ENCODE results near the gene CYB5R3. TPM values are rescaled to one million over a fixed set of nuclear protein-coding genes. Genes with fewer than 3 reads are reported as not detected.

Gene CYB5R3
- polyA plus RNA-seq, 1 donor (not counting 4 experiments of a cell fraction or from before 2014, with no cell fraction given) = 102 TPM

DNA sequence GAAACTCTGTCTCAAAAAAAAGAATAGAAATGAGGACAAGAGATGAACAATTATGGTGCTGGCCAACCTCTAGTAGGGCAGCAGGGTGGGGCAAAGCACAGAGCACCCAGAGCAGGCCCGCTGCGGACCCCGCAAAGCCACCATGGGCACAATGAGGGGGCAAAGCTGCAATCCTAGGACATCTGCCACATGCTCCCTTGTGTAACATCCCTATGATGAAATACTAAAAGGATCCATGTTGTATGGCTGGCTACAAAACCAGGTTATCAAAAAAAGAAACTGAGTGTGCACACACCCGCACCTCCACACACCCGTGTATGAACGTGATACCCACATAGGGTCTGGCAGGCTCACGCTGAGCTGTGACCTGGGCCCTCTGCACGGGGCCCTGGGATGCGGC lies 16.2 kb downstream of the CYB5R3 start:
- no peak overlapping the region for H3K4me2 ChIP-seq (ENCODE audit: control insufficient read depth, extremely low read depth, insufficient read depth, low read depth, low read length)
- H2AFZ ChIP-seq (ENCODE audit: control insufficient read depth, low read length) = no peak overlapping the region
- dilution Hi-C loops (cut with MboI; ENCODE audit: extremely low pct_ligation_motif_present, low sequenced_read_pairs) = no loop called here
- H3K9me3 ChIP-seq (ENCODE audit: control insufficient read depth, low read depth, low read length) = no peaks in the 10 kb centered on the region
- H3K79me2 ChIP-seq (ENCODE audit: control insufficient read depth, insufficient read depth, low read length) = peaks cover 35% of the 10 kb centered on the region
- H3K27ac ChIP-seq (ENCODE audit: control insufficient read depth, insufficient read depth, low read length) = no peak overlapping the region
- no peak for DNase-seq (ENCODE audit: low read depth, low spot score)
- no peaks in the 10 kb centered on the region for H4K20me1 ChIP-seq (ENCODE audit: control insufficient read depth, extremely low read depth, insufficient read depth, low read length)
- no peak overlapping the region for H3K9ac ChIP-seq (ENCODE audit: control insufficient read depth, extremely low read depth, insufficient read depth, low read length)
- peaks cover 33% of the 10 kb centered on the region for H3K4me1 ChIP-seq (ENCODE audit: control insufficient read depth, extremely low read depth, insufficient read depth, low read length)
- FAIRE-seq = no peak
- no peak overlapping the region for H3K4me3 ChIP-seq (ENCODE audit: control insufficient read depth in 2 of 3, extremely low read depth in 1 of 3, insufficient read depth in 2 of 3, low read depth in 1 of 3, low read length in 3 of 3)
- no peaks in the 10 kb centered on the region for H3K9me1 ChIP-seq (ENCODE audit: control insufficient read depth, extremely low read depth, insufficient read depth, low read length)
- peaks cover 35 to 41% of the 10 kb centered on the region in 2 experiments for H3K36me3 ChIP-seq (ENCODE audit: control insufficient read depth in 2 of 2, extremely low read depth in 1 of 2, insufficient read depth in 2 of 2, low read length in 2 of 2)
- TF ChIP-seq, protein P1, sequence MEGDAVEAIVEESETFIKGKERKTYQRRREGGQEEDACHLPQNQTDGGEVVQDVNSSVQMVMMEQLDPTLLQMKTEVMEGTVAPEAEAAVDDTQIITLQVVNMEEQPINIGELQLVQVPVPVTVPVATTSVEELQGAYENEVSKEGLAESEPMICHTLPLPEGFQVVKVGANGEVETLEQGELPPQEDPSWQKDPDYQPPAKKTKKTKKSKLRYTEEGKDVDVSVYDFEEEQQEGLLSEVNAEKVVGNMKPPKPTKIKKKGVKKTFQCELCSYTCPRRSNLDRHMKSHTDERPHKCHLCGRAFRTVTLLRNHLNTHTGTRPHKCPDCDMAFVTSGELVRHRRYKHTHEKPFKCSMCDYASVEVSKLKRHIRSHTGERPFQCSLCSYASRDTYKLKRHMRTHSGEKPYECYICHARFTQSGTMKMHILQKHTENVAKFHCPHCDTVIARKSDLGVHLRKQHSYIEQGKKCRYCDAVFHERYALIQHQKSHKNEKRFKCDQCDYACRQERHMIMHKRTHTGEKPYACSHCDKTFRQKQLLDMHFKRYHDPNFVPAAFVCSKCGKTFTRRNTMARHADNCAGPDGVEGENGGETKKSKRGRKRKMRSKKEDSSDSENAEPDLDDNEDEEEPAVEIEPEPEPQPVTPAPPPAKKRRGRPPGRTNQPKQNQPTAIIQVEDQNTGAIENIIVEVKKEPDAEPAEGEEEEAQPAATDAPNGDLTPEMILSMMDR (optimal IDR thresholded peaks at IDR 0.05 in 1 of 3, IDR thresholded peaks at IDR 0.05 in 1 of 3, conservative IDR thresholded peaks at IDR 0.05 in 1 of 3; ENCODE audit: extremely low read depth in 1 of 3, insufficient read depth in 2 of 3, low read length in 3 of 3) = no peak
- no peak for TF ChIP-seq EZH2 (IDR thresholded peaks at IDR 0.05; ENCODE audit: low read length)
- no peaks in the 10 kb centered on the region for H3K27me3 ChIP-seq (ENCODE audit: control insufficient read depth, extremely low read depth, insufficient read depth, low read length)

DNA sequence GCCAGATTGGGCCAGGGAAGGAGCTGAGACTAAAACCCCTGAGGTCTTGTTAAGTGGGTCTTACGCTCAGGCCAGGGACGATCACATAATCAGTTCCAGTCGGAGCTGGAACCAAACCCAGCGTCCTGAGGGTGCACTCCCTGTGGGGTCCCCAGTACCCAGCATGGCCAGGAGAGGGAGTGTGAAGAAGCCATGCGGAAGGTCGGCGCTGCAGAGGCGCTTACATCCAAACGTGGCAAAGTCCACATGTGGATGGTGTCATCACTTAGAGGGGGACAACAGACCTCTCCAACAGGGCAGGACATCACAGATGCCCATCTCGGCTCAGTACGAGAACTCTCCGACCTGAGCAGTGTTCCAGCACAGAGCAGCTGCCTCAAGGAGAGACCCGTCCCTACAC lies 17.1 kb downstream of the CYB5R3 start:
- peaks cover 27% of the 10 kb centered on the region for H3K79me2 ChIP-seq (ENCODE audit: control insufficient read depth, insufficient read depth, low read length)
- H3K27ac ChIP-seq (ENCODE audit: control insufficient read depth, insufficient read depth, low read length) = no peak overlapping the region
- no peaks in the 10 kb centered on the region for H3K9me3 ChIP-seq (ENCODE audit: control insufficient read depth, low read depth, low read length)
- no peak overlapping the region for H3K4me3 ChIP-seq (ENCODE audit: control insufficient read depth in 2 of 3, extremely low read depth in 1 of 3, insufficient read depth in 2 of 3, low read depth in 1 of 3, low read length in 3 of 3)
- FAIRE-seq (no peak), DNase-seq (ENCODE audit: low read depth, low spot score) (no peak)
- H3K36me3 ChIP-seq (ENCODE audit: control insufficient read depth in 2 of 2, extremely low read depth in 1 of 2, insufficient read depth in 2 of 2, low read length in 2 of 2) = peaks cover 42 to 43% of the 10 kb centered on the region in 2 experiments
- no peaks in the 10 kb centered on the region for H3K27me3 ChIP-seq (ENCODE audit: control insufficient read depth, extremely low read depth, insufficient read depth, low read length)
- H4K20me1 ChIP-seq (ENCODE audit: control insufficient read depth, extremely low read depth, insufficient read depth, low read length) = no peaks in the 10 kb centered on the region
- peaks cover 33% of the 10 kb centered on the region for H3K4me1 ChIP-seq (ENCODE audit: control insufficient read depth, extremely low read depth, insufficient read depth, low read length)
- peak overlapping the region; percentile 33 for H3K9ac ChIP-seq (ENCODE audit: control insufficient read depth, extremely low read depth, insufficient read depth, low read length)
- dilution Hi-C loops (cut with MboI; ENCODE audit: extremely low pct_ligation_motif_present, low sequenced_read_pairs) = no loop called here
- H3K9me1 ChIP-seq (ENCODE audit: control insufficient read depth, extremely low read depth, insufficient read depth, low read length) = no peaks in the 10 kb centered on the region
- no peak overlapping the region for H2AFZ ChIP-seq (ENCODE audit: control insufficient read depth, low read length)
- H3K4me2 ChIP-seq (ENCODE audit: control insufficient read depth, extremely low read depth, insufficient read depth, low read depth, low read length) = no peak overlapping the region
- TF ChIP-seq, protein P1 (optimal IDR thresholded peaks at IDR 0.05 in 1 of 3, IDR thresholded peaks at IDR 0.05 in 1 of 3, conservative IDR thresholded peaks at IDR 0.05 in 1 of 3; ENCODE audit: extremely low read depth in 1 of 3, insufficient read depth in 2 of 3, low read length in 3 of 3) = peak; percentile 20 to 31 (median 24)
- no peak for TF ChIP-seq EZH2 (IDR thresholded peaks at IDR 0.05; ENCODE audit: low read length)

All from keratinocyte (primary cell).